HEK293T (cell line): Measurements from ENCODE around the gene CTPS1.

Experiments used
- BHLHE40 ChIP-seq: fragments of 450-650 bp; IDR thresholded peaks from 2 replicates; pipeline ENCODE4 v1.6.1; 2016; ENCODE audit warnings: mild to moderate bottlenecking, moderate library complexity, borderline replicate concordance
- FOXA1 ChIP-seq: fragments of 450-650 bp; IDR thresholded peaks from 2 replicates; pipeline ENCODE4 v1.6.1; 2016; ENCODE audit warnings: mild to moderate bottlenecking
- FOXK2 ChIP-seq: fragments of 450-650 bp; IDR thresholded peaks from 2 replicates; pipeline ENCODE4 v1.6.1; 2016; ENCODE audit warnings: mild to moderate bottlenecking
- TARDBP ChIP-seq: fragments of 450-650 bp; IDR thresholded peaks from 2 replicates; pipeline ENCODE4 v1.6.1; 2016

- TF ChIP-seq FOXA1, result no peak
- no peak for TF ChIP-seq BHLHE40
- no peak for TF ChIP-seq TARDBP
- TF ChIP-seq FOXK2, result no peak
These were observed 6.9 kb downstream of the CTPS1 start for GRCh38 chr1:40986328-40986783.
